Measurements from ENCODE around the gene ZNF473.

Gene ZNF473

DNA sequence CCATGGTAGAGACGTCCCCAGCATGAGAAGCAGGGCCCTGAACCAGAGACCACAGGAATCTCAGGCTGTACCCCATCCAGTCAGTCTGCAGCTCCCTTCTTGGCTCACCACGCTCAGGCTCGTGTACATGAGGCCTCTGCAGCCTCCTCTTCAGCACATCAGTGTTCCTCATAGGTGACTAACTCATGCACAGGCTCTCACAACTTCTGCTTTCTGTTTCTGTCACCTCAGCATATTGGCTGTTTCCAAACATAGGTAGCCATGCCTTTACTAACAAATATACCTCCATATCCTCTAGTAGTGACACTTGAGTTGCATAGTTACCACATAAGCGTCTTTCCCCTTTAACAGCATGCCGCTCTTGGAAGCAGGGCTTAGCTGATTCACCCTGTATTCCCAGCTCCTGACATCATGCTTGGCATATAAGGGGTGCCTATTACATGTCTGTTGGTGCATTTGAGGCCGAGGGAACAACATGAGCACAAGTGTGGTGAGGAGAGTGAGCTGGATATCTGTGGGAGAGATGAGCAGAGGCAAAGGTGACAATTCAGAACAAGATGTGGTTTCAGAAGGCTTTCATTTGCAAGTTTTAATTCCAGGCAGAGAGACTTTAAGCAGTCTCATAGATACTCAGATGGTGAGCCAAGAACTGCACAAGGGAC is 16.7 kb downstream of the ZNF473 start:
- TF ChIP-seq, protein P1, sequence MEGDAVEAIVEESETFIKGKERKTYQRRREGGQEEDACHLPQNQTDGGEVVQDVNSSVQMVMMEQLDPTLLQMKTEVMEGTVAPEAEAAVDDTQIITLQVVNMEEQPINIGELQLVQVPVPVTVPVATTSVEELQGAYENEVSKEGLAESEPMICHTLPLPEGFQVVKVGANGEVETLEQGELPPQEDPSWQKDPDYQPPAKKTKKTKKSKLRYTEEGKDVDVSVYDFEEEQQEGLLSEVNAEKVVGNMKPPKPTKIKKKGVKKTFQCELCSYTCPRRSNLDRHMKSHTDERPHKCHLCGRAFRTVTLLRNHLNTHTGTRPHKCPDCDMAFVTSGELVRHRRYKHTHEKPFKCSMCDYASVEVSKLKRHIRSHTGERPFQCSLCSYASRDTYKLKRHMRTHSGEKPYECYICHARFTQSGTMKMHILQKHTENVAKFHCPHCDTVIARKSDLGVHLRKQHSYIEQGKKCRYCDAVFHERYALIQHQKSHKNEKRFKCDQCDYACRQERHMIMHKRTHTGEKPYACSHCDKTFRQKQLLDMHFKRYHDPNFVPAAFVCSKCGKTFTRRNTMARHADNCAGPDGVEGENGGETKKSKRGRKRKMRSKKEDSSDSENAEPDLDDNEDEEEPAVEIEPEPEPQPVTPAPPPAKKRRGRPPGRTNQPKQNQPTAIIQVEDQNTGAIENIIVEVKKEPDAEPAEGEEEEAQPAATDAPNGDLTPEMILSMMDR (conservative IDR thresholded peaks at IDR 0.05; ENCODE audit: low read length) = no peak
- no peak for TF ChIP-seq EZH2phosphoT487 (IDR thresholded peaks at IDR 0.05; ENCODE audit: borderline replicate concordance)
- H3K9me3 ChIP-seq (ENCODE audit: insufficient read depth, low read depth, low read length) = peaks cover 16% of the 10 kb centered on the region; the same call in 1 of the 2 replicates
- no peak overlapping the region for H3K4me2 ChIP-seq (ENCODE audit: low read depth, low read length, poor library complexity, severe bottlenecking)

DNA sequence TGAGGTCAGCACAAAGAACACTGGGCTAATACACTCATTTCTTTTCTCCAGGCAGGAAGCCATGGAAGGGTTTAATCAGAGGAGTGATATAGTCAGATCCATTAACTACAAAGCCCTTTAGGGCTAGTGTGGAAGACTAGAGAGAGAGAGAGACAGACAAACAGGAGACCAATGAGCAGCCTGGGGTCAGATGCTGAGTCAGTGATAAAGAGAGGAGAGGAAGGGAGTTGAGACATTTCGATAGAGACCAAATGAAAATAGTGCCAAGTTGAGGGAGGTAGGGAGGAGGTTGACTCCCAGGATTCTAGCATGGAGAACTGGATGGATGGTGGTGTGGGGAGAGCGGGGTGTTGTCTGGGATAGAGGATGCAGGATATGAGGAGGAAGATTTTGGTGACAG is 18.2 kb downstream of the ZNF473 start:
- Histone ChIP-seq H3K4me3 (ENCODE audit: low read length, poor library complexity, severe bottlenecking) (no peak overlapping the region), H3K36me3 (ENCODE audit: insufficient read depth, low read length) (peaks cover 87% of the 10 kb centered on the region; the same call in 1 of the 2 replicates), H3K9me3 (ENCODE audit: insufficient read depth, low read depth, low read length) (peaks cover 16% of the 10 kb centered on the region; the same call in 1 of the 2 replicates), H3K9me2 (replicated peaks; ENCODE audit: low read depth, low read length) (no peaks in the 10 kb centered on the region), H3F3A (ENCODE audit: low read depth) (no peaks in the 10 kb centered on the region), H3K4me1 (ENCODE audit: insufficient read depth, low read length, poor library complexity, severe bottlenecking) (no peaks in the 10 kb centered on the region), H3K4me2 (ENCODE audit: low read depth, low read length, poor library complexity, severe bottlenecking) (no peak overlapping the region), H3K79me2 (ENCODE audit: insufficient read depth, low read length) (no peaks in the 10 kb centered on the region), H4K20me1 (ENCODE audit: insufficient read depth, low read length, poor library complexity, severe bottlenecking) (no peaks in the 10 kb centered on the region), H2AFZ (ENCODE audit: low read length) (no peak overlapping the region), H3K9ac (ENCODE audit: low read depth, low read length, poor library complexity, severe bottlenecking) (no peak overlapping the region), H3K27me3 (ENCODE audit: insufficient read depth, low read length, poor library complexity, severe bottlenecking) (no peaks in the 10 kb centered on the region)
- TF ChIP-seq EZH2phosphoT487 (IDR thresholded peaks at IDR 0.05; ENCODE audit: borderline replicate concordance) = no peak
- TF ChIP-seq, protein P1 (conservative IDR thresholded peaks at IDR 0.05; ENCODE audit: low read length) = no peak

More for the DNA sequence above, 16.7 kb downstream of the ZNF473 start:
- Histone ChIP-seq H3K36me3 (ENCODE audit: insufficient read depth, low read length) (peaks cover 88% of the 10 kb centered on the region; the same call in 1 of the 2 replicates), H3K4me3 (ENCODE audit: low read length, poor library complexity, severe bottlenecking) (no peak overlapping the region), H3K9me2 (replicated peaks; ENCODE audit: low read depth, low read length) (no peaks in the 10 kb centered on the region), H3K27me3 (ENCODE audit: insufficient read depth, low read length, poor library complexity, severe bottlenecking) (no peaks in the 10 kb centered on the region), H3K9ac (ENCODE audit: low read depth, low read length, poor library complexity, severe bottlenecking) (no peak overlapping the region), H2AFZ (ENCODE audit: low read length) (no peak overlapping the region), H4K20me1 (ENCODE audit: insufficient read depth, low read length, poor library complexity, severe bottlenecking) (no peaks in the 10 kb centered on the region), H3K79me2 (ENCODE audit: insufficient read depth, low read length) (no peaks in the 10 kb centered on the region), H3F3A (ENCODE audit: low read depth) (no peaks in the 10 kb centered on the region), H3K4me1 (ENCODE audit: insufficient read depth, low read length, poor library complexity, severe bottlenecking) (no peaks in the 10 kb centered on the region)

DNA sequence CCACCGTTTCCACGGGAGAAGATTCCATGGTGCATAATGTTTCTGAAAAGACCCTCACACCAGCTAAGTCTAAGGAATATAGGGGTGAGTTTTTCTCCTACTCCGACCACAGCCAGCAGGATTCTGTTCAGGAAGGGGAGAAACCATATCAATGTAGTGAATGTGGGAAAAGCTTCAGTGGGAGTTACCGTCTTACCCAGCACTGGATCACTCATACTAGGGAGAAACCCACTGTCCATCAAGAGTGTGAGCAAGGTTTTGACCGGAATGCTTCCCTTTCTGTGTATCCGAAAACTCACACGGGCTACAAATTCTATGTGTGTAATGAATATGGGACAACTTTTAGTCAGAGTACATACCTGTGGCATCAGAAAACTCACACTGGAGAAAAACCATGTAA is 19.1 kb downstream of the ZNF473 start:
- H2AFZ ChIP-seq (ENCODE audit: low read length) = no peak overlapping the region
- H3K36me3 ChIP-seq (ENCODE audit: insufficient read depth, low read length) = peaks cover 77% of the 10 kb centered on the region; the same call in 1 of the 2 replicates
- no peaks in the 10 kb centered on the region for H3K27me3 ChIP-seq (ENCODE audit: insufficient read depth, low read length, poor library complexity, severe bottlenecking)
- no peaks in the 10 kb centered on the region for H3K9me2 ChIP-seq (replicated peaks; ENCODE audit: low read depth, low read length)
- no peaks in the 10 kb centered on the region for H4K20me1 ChIP-seq (ENCODE audit: insufficient read depth, low read length, poor library complexity, severe bottlenecking)
- no peaks in the 10 kb centered on the region for H3F3A ChIP-seq (ENCODE audit: low read depth)
- H3K4me1 ChIP-seq (ENCODE audit: insufficient read depth, low read length, poor library complexity, severe bottlenecking) = no peaks in the 10 kb centered on the region
- no peak overlapping the region for H3K4me2 ChIP-seq (ENCODE audit: low read depth, low read length, poor library complexity, severe bottlenecking)
- peaks cover 16% of the 10 kb centered on the region; the same call in 1 of the 2 replicates for H3K9me3 ChIP-seq (ENCODE audit: insufficient read depth, low read depth, low read length)
- H3K9ac ChIP-seq (ENCODE audit: low read depth, low read length, poor library complexity, severe bottlenecking) = no peak overlapping the region
- TF ChIP-seq, protein P1 (conservative IDR thresholded peaks at IDR 0.05; ENCODE audit: low read length) = no peak
- TF ChIP-seq EZH2phosphoT487 (IDR thresholded peaks at IDR 0.05; ENCODE audit: borderline replicate concordance) = no peak
- H3K4me3 ChIP-seq (ENCODE audit: low read length, poor library complexity, severe bottlenecking) = no peak overlapping the region
- no peaks in the 10 kb centered on the region for H3K79me2 ChIP-seq (ENCODE audit: insufficient read depth, low read length)

Measured in Loucy (cell line).